Upper lobe of left lung (tissue), 6 donors: ENCODE data around the gene CNTFR. TPM values are rescaled to one million over a fixed set of nuclear protein-coding genes. Genes with fewer than 3 reads are reported as not detected.

Experiments
- ATAC-seq, 2 donors: fragments of 200-7000 bp; cut with Tn5 transposase; one replicate each; pipeline ENCODE4 v1.9.1; 2022; ENCODE audit warnings: mild to moderate bottlenecking in 2 of 2, moderate library complexity in 2 of 2; ENCODE audit not compliant: low FRiP score in 2 of 2
- DNase-seq, 2 donors: peaks; one replicate each; pipeline ENCODE4 v3.0.0-alpha.2; 2019 to 2020
- H3K27ac ChIP-seq, 4 donors: fragments of 200-600 bp; sonication (generic); one replicate each; pipeline ENCODE4 v1.5.1; 2016 to 2019
- H3K27me3 ChIP-seq, 4 donors: fragments of 200-600 bp; sonication (generic); one replicate each; pipeline ENCODE4 v1.5.1; 2017 to 2019
- H3K36me3 ChIP-seq, 4 donors: fragments of 200-600 bp; sonication (generic); one replicate each; pipeline ENCODE4 v1.5.1; 2016 to 2019
- H3K4me1 ChIP-seq, 4 donors: fragments of 200-600 bp; sonication (generic); one replicate each; pipeline ENCODE4 v1.5.1; 2018 to 2019
- H3K4me3 ChIP-seq, 4 donors: fragments of 200-600 bp; sonication (generic); one replicate each; pipeline ENCODE4 v1.5.1; 2017 to 2019; ENCODE audit warnings: mild to moderate bottlenecking in 2 of 4, moderate library complexity in 1 of 4
- H3K9me3 ChIP-seq, 4 donors: fragments of 200-600 bp; sonication (generic); one replicate each; pipeline ENCODE4 v1.5.1; 2018 to 2019
- CTCF ChIP-seq, 6 experiments: fragments of 450-650 bp in 4 of 6; fragments of 200-600 bp in 2 of 6; sonication (generic) in 2 of 6; IDR thresholded peaks; one replicate each; pipeline ENCODE4 v1.5.1; 2016 to 2019; ENCODE audit warnings: antibody characterized with exemption in 6 of 6
- EP300 ChIP-seq, 4 donors: sonication (generic); formaldehyde crosslinking; IDR thresholded peaks; one replicate each; pipeline ENCODE4 v1.5.1; 2017; ENCODE audit warnings: antibody characterized with exemption in 4 of 4, control low read depth in 2 of 4
- POLR2A ChIP-seq, 4 donors: fragments of 450-650 bp; IDR thresholded peaks; one replicate each; pipeline ENCODE4 v1.5.1; 2016 to 2017; ENCODE audit warnings: antibody characterized with exemption in 4 of 4, mild to moderate bottlenecking in 2 of 4
- POLR2AphosphoS5 ChIP-seq, 2 donors: sonication (generic); formaldehyde crosslinking; IDR thresholded peaks; one replicate each; pipeline ENCODE4 v1.5.1; 2017; ENCODE audit warnings: antibody characterized with exemption in 2 of 2
- WGBS, 2 donors: methylation state at CpG; one replicate each; pipeline ENCODE4 v1.1.5; 2017 to 2018; 5-methylcytosine and 5-hydroxymethylcytosine counted together
- total RNA-seq, 6 donors: library from RNA; depleted of rRNA in 4 of 6; stranded (reverse); fragments of >200 nt in 4 of 6; gene quantifications; one replicate each; pipeline versions ENCODE4 v1.1.0 to v1.2.1, GENCODE V29; 2016 to 2021
- donor health status: DM: no; HTN: no; CAD: no; lungs with moderate emphysema.
- donor health status: DM: no; HTN: yes; CAD: no; lungs with severe emphysema.

Gene CNTFR
- total RNA-seq, 6 donors from 2014 or later = 0.30 to 3.3 (median 0.69) TPM; not detected in 1

GRCh38 chr9:34546834-34547827 lies 42.4 kb downstream of the CNTFR start:
- no peak overlapping the region for H3K4me3 ChIP-seq
- H3K36me3 ChIP-seq = no peaks in the 10 kb centered on the region
- no peaks in the 10 kb centered on the region for H3K27me3 ChIP-seq
- H3K27ac ChIP-seq = no peak overlapping the region
- peak; percentile 64 to 66 for ATAC-seq
- no peak for TF ChIP-seq POLR2A (IDR thresholded peaks at IDR 0.05)
- peak; percentile 43 to 77 (median 56) for TF ChIP-seq CTCF (IDR thresholded peaks at IDR 0.05)
- no peaks in the 10 kb centered on the region for H3K9me3 ChIP-seq
- 51 to 67% methylated on average over 14 to 16 of the region's 16 CpGs for WGBS, 2 donors
- peak in 1 of 2 donors; percentile 48 for DNase-seq
- H3K4me1 ChIP-seq = peaks cover 0 to 6% (median 2%) of the 10 kb centered on the region in 4 donors

DNA sequence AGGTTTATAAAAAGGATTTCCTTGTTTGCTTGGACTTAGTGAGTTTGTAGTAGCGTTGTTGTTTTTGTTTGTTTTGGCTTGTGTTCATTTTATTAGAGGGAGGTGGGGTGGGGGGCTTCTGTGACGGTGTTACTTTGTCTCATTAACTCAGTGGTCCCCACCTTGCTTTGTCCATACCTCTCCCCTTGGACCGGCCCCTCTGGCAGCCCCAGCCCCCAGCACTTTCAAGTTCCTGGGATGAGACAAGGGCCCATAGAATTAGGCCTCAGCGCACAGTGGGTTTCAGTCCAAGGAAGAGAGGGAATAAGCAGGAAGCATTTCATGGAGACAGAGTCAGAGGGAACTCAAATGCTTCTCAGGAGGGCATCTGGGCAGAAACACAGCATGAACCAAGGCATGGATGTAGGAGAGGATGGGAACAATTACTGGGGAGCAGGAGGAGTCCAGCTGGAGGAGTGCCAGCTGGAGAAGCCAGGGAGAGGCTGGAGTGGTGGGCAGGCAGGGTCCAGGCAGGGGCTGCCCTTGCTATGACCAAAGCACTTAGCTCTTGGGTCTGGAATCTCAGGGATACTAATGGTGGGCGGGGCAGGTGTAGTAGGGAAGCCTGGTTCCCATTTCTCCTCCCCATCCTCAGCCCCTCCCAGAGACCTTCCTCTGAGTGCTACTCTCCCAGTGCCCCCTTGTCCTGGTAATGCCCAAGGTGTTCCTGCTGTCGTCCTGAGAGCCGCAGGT lies 43.3 kb downstream of the CNTFR start:
- WGBS, 2 donors = 65 to 76% methylated on average over 5 to 7 of the region's 7 CpGs
- Histone ChIP-seq H3K4me3 (no peak overlapping the region), H3K36me3 (no peaks in the 10 kb centered on the region), H3K4me1 (peaks cover 0 to 6% (median 2%) of the 10 kb centered on the region in 4 donors), H3K27me3 (no peaks in the 10 kb centered on the region), H3K27ac (no peak overlapping the region), H3K9me3 (no peaks in the 10 kb centered on the region)
- TF ChIP-seq CTCF (IDR thresholded peaks at IDR 0.05) = no peak
- no peak for TF ChIP-seq EP300 (IDR thresholded peaks at IDR 0.05)
- TF ChIP-seq POLR2AphosphoS5 (IDR thresholded peaks at IDR 0.05) = no peak
- TF ChIP-seq POLR2A (IDR thresholded peaks at IDR 0.05) = no peak
- DNase-seq (no peak), ATAC-seq (no peak)

DNA sequence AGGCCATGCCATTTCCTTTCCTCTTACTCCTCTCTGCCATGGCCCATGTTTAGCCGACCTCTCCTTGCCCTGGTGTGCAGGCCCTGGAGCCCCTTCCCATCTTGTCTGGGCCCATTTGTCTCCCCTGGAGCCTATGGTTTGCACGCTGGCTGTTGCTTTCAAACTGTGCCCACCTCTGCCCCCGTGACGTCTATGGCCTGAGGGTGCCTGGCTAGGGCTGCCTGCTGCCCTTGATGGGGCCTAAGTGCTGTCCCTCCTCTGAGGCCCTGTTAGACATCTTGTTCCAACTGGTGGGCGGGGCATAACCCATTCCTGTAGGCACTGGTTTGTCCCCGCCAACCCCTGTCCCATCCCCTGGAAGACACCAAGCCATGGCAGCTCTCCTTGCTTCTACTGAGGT lies 44.0 kb downstream of the CNTFR start:
- Histone ChIP-seq H3K9me3 (no peaks in the 10 kb centered on the region), H3K27me3 (no peaks in the 10 kb centered on the region), H3K4me1 (peaks cover 0 to 6% (median 2%) of the 10 kb centered on the region in 4 donors), H3K4me3 (no peak overlapping the region), H3K27ac (no peak overlapping the region), H3K36me3 (no peaks in the 10 kb centered on the region)
- ATAC-seq (no peak), DNase-seq (no peak)
- TF ChIP-seq CTCF (IDR thresholded peaks at IDR 0.05) = no peak
- no peak for TF ChIP-seq POLR2A (IDR thresholded peaks at IDR 0.05)
- no peak for TF ChIP-seq POLR2AphosphoS5 (IDR thresholded peaks at IDR 0.05)
- TF ChIP-seq EP300 (IDR thresholded peaks at IDR 0.05) = no peak
- 84 to 86% methylated on average over 6 of the region's 6 CpGs for WGBS, 2 donors

GRCh38 chr9:34544035-34544434 lies 45.5 kb downstream of the CNTFR start:
- TF ChIP-seq POLR2A (IDR thresholded peaks at IDR 0.05) (no peak), POLR2AphosphoS5 (IDR thresholded peaks at IDR 0.05) (no peak), CTCF (IDR thresholded peaks at IDR 0.05) (no peak), EP300 (IDR thresholded peaks at IDR 0.05) (no peak)
- Histone ChIP-seq H3K9me3 (no peaks in the 10 kb centered on the region), H3K36me3 (no peaks in the 10 kb centered on the region), H3K4me1 (peaks cover 0 to 6% (median 2%) of the 10 kb centered on the region in 4 donors), H3K27ac (no peak overlapping the region), H3K27me3 (no peaks in the 10 kb centered on the region), H3K4me3 (no peak overlapping the region)
- no peak for DNase-seq
- 55 to 56% methylated on average over 5 of the region's 5 CpGs for WGBS, 2 donors
- ATAC-seq = no peak
